ENCODE data around the gene SULF2.

The SULF2 gene

DNA sequence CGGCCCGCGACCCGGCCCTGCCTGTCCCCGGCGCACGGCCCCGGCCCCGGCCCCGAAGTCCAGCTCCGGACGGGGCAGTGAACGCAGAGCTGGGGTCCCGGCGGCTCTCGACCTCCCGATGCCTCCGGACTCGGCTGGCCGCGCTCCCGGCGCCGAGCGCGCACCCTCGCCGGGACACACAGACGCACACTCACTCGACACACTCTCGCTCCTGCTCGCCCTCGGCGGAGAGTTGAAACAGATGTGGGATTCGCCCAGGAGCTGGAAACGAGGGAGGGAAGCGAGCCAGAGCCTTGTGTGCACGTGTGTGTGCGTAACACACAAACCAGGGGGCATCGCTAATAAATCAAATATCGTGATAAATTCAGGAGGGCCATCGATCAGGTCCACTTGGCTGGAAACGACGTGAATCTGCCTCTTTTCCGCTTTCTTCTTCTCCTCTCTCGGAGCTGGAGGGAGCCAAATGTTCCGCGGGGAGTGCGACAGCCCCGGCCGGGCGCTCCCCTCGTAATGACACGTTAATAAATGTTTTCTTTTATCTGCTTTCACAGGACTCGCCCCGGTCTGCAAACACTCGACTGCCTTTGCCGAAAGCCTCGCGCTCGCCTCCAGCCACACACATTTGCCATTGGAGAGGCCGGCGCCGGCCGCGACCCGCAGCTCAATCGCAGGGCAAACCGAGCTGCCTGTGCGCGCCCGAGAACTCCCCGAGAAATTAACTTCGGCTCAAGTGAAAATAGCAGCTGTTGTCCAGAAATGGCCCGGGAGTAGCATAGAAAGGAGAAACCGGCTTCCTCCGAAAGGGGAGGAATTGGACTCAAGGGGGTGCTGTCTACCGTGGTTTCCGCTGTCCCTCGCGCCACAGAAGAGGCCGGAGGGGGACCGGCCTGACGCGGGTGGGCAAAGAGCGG, 828 bp upstream of the SULF2 start:
- in situ Hi-C loops (cut with MboI; ENCODE audit: low sequenced_read_pairs) = no loop called here

GRCh38 chr20:47784599-47785310, 526 bp downstream of the SULF2 start:
- in situ Hi-C loops (cut with MboI; ENCODE audit: low sequenced_read_pairs) = no loop called here

DNA sequence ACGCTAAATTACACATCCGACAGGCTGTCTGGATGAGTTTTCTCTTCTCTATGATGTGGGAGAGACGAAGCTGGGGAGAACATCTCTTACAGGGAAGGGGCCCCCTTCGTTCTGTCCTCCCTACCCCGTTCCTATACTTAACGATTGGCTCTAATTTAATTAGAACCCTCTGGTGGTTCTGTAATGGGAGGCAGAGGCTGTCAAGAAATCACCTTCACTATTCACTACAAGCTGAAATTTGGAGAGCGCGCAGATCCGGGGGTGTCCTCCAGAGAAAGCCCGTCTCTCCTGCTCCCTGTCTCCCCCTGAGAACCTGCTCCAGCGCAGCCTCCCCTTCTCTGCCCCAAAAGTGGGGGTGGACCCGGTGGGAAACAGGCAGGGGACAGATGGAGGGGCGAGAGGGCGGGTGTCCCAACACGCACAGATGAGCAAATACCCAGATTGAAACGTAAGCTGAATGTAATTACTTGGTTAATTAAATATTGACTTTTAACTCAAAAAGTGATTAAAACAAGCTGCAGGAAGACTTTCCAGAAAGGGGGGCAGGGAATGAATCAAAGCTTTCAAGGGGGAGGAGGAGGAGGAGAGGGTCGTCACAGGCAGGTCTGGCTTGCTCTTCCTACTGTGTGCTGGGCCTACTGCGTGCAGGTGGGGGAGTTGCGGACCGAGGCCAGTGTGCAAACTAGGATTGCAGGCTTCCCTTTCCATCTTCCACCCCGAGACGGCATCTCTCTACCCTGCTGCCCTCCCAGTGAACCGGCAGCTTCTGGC, 1.3 kb downstream of the SULF2 start:
- in situ Hi-C loops (cut with MboI; ENCODE audit: low sequenced_read_pairs) = no loop called here

DNA sequence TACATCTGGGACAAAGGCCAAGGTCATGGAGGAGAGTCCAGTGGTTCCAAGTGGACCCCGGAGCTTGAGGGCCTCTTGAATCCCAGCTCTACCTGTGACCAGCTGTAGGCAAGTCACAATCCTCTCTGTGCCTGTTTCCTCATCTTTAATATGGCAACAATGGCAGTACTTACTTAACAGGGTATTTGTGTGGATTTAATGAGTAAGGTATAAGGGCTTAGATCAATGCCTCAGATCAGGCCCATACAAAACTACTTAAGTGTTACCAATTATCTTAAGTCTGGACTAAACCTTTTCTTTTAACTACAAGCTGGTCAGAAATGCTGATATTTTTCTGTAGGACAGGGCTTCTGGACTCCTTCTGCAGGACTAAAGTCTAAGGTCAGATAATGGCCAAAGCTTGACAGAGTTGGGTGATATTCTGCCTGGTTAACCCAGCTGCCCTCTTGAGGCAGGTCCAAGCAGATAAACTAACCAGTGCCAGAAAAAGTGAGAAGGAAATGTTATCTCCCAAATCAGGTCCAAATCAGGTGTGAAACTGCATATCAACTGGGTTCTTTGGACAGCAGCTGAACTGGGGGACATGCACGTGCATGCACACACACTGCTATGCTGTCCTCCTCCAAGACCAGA, 2.2 kb downstream of the SULF2 start:
- in situ Hi-C loops (cut with MboI; ENCODE audit: low sequenced_read_pairs) = no loop called here

DNA sequence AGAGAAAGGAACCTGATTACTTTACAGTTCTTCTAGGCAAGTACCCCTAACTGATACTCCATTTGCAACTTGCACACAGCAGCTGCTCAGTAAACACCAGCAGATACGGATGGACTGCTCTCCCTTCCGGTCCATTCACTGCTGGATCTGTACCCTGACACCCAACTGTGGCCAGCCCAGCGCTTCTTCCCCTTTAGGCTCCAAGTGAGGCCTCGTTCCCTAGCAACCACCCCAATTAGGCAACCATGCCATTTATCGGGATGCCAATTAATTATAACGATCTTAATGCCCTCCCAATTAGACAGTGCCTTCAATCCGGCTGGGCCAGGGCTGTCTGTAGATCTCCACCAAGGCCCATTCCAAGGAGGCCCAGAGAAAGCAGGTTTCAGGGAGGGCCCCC, 3.2 kb downstream of the SULF2 start:
- in situ Hi-C loops (cut with MboI; ENCODE audit: low sequenced_read_pairs) = no loop called here

- in situ Hi-C loops (cut with MboI; ENCODE audit: low sequenced_read_pairs) = no loop called here
These were observed 3.6 kb downstream of the SULF2 start for GRCh38 chr20:47781632-47782031.

GRCh38 chr20:47780720-47781389, 4.4 kb downstream of the SULF2 start:
- in situ Hi-C loops (cut with MboI; ENCODE audit: low sequenced_read_pairs) = no loop called here

DNA sequence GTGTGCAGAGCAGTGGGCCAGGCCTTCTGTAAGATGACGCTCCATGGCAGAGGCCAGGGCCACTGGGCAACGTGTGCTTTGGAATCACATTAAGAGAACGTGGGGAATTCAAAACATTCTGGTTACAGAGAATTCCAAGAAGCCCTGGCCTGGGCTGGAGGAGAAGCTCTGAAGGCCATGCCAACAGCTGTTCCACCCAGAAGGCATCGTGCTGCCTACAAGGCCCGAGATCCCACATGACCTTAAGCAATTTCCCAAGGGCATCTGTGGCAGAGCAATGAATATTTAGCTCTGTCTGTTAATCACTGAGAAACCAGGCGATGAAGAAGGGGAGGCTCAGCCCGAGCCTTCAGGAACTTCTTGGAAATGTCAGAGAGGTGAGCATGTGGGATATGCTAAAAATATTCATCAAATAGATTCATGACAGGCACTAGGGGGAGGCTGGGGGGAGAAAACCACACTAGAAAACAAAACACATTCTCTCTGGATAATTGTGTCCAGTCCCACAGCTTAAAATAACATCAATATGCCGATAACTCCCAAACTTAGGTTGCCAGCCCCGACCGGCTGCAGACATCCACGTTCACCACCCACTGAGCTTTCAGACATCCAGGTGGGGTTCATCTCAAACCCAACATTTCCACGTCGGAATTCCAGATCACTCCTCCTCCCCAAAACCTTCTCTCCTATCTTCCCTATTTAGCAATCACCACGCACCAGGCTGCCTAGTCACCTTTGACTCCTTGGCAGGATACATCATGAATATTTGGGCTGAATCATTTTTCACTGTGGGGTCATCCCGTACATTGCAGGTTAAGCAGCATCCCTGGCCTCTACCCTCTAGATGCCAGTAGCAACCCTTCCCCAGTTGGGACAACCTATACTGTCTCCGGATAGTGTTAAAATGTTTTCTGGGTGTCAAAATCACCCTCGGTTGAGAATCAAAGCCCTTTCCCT, 6.6 kb downstream of the SULF2 start:
- in situ Hi-C loops (cut with MboI; ENCODE audit: low sequenced_read_pairs) = no loop called here

- in situ Hi-C loops (cut with MboI; ENCODE audit: low sequenced_read_pairs) = no loop called here
These were observed 8.1 kb downstream of the SULF2 start for GRCh38 chr20:47777220-47777619.

DNA sequence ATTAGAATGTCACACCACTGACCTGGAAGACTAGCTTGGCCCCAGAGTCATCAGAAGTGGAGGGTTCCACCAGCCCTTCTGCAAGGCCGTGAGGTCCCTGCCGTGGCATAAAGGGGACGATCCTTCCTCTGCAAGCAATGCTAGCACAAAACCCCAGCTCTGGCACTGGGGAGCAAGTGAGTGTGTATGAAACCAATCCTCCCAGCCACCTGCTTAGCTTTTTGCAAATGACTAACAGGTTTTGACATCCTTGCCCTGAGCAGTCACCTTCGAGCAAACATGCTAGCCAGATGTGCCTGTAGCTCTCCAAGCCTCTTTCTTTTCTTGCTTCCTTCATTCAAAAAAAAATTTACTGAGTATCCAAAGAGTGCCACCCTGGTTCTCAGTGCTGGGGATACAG, 8.6 kb downstream of the SULF2 start:
- in situ Hi-C loops (cut with MboI; ENCODE audit: low sequenced_read_pairs) = no loop called here

- in situ Hi-C loops (cut with MboI; ENCODE audit: low sequenced_read_pairs) = no loop called here
These were observed 9.4 kb downstream of the SULF2 start for GRCh38 chr20:47775841-47776240.

GRCh38 chr20:47775039-47775438, 10.2 kb downstream of the SULF2 start:
- in situ Hi-C loops (cut with MboI; ENCODE audit: low sequenced_read_pairs) = no loop called here

GRCh38 chr20:47774131-47774777, 11.0 kb downstream of the SULF2 start:
- in situ Hi-C loops (cut with MboI; ENCODE audit: low sequenced_read_pairs) = no loop called here

DNA sequence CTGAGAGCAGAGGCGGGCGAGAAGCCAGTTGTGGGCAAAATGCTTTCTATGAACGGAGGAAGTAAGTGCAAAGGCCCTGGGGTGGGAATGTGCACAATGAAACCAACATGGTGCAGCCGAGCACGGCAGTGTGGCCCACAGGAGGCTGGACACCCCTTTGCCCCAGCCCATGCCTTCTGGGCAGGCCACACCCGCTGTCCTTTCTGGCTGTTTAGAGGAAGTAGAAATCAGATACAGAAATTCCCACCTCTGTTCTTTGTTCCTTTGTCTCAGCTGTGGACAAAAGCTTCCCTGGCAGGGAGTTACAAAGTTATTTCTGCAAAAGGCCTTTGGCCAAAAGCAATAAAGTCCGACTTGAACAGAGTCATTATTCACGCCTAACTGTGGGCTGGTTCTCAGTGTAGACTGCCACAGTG, 11.9 kb downstream of the SULF2 start:
- in situ Hi-C loops (cut with MboI; ENCODE audit: low sequenced_read_pairs) = no loop called here

- in situ Hi-C loops (cut with MboI; ENCODE audit: low sequenced_read_pairs) = no loop called here
These were observed 14.3 kb downstream of the SULF2 start for GRCh38 chr20:47770935-47771334.

GRCh38 chr20:47768016-47768824, 17.1 kb downstream of the SULF2 start:
- in situ Hi-C loops (cut with MboI; ENCODE audit: low sequenced_read_pairs) = no loop called here

DNA sequence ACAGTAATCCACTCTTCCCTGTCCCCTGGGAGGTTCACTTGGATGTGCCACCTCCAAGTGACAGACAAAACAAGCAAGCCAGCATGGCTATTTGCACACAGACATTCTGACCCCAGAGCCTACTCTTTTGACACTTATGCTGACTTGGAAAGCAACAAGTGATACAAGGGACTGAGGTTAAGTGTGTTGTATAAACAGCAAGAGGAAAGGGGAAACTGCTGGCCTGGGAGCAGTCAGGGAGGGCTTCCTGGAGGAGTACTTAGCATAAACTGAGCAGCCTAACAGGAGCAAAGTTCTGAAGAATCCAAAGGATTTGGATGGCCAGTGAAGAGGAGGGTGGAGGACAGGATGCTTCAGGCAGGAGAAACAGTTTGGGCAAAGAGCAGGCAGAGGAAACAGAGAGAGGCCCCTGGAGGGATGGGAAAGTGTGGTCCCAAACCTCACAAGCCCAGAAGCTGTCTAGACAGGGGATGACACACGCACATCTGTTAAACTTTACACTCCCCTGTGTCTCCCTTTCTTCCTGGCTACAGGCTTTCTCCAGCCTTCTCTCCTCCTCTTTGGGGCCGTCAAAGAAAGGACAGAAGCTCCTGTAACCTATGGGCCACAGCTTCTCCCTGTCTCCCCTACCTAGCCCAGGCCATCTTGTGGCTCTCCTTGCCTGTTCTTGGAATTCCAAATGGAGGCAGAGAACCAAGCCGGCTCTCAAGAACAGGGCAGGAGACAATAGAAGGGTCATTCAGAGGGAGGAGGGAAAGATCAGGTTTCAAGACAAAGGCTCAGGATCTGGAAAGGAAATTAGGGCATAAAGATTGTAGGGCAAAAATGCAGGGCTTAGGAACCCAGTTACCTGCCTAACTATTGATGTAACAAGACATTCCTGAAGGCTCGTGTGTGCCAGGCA, 19.3 kb downstream of the SULF2 start:
- in situ Hi-C loops (cut with MboI; ENCODE audit: low sequenced_read_pairs) = no loop called here

Measured in HL-60/S4 treated with phorbol 12-myristate 13-acetate at 8.2 ng/mL for 4 days and 3 days (cell line).